GM21423 (cell line): Measurements from ENCODE around the gene HK2.
"Not testable (repeated sequence)": the region's sequence is repeated elsewhere in the genome, so short reads cannot be mapped to it uniquely, and the experiment has no call there.

Source experiments
- ATAC-seq: cut with Tn5 transposase; IDR thresholded peaks from one replicate; pipeline ENCODE4 v1.9.1; 2021; ENCODE audit warnings: mild to moderate bottlenecking, moderate library complexity; ENCODE audit not compliant: unreplicated experiment

HK2 gene

GRCh38 chr2:74893332-74893731 lies 59.4 kb downstream of the HK2 start:
- ATAC-seq = no peak

DNA sequence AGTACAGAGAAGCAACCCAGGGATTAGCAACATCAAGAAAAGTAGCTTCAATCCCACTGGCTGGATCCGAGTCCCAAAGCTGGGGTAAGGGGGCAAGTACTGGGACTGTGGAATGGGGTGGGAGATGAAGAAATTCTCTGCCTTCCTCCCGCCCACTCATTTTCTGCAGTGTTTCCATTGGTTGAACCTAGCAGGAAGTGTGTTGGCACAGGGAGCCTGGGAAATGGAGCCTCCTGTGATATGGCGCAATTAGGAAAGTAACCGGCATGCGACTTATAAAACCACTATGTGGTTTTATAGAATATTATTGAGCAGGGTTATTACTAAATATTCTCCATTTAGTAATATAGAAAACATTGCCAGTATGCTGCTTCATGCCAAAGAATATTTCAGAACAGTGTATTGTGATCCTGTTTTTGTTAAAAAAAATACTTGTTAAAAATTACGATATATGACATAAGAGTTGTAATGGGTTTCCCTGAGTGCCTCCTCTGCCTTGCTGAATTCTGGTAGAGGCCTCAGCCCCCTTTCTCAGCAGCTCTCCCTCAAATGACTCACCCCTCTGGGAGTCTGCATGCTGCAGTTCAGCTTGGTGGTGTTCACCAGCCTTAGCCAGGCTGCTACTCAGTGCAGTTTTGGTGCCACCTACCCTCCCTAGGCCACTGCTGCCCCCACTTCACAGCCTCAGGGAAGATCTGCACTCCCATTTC lies 60.5 kb downstream of the HK2 start:
- ATAC-seq = no peak

DNA sequence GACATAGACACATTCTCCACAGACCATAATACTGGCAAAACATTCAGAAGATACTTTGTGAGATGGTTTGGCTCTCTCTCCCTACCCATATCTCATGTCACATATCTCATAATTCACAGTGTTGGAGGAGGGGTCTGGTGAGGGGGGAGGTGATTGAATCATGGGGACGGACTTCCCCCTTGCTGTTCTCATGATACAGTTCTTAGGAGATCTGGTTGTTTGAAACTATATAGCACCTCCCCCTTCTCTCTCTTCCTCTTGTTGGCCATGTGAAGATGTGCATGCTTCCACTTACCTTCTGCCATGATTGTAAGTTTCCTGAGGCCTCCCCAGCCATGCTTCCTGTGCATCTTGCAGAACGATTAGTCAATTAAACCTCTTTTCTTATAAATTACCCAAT lies 61.1 kb downstream of the HK2 start:
- ATAC-seq = no peak

- ATAC-seq = no peak
Observed at GRCh38 chr2:74896232-74896631, 62.3 kb downstream of the HK2 start.

DNA sequence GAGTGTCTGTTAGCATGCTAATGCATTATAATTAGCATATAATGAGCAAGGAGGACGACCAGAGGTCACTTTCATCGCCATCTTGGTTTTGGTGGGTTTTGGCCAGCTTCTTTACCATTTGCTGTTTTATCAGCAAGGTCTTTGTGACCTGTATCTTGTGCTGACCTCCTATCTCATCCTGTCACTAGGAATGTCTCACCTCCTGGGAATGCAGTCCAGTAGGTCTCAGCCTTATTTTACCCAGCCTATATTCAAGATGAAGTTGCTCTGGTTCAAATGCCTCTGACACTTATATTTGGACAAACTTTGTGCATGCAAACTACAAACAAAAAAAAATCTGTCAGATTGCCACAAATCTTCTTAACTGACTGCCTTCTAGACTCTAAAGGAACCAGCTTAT lies 66.3 kb downstream of the HK2 start:
- ATAC-seq = not testable (repeated sequence)

- ATAC-seq = no peak
Observed at GRCh38 chr2:74902281-74902860, 68.4 kb downstream of the HK2 start.

DNA sequence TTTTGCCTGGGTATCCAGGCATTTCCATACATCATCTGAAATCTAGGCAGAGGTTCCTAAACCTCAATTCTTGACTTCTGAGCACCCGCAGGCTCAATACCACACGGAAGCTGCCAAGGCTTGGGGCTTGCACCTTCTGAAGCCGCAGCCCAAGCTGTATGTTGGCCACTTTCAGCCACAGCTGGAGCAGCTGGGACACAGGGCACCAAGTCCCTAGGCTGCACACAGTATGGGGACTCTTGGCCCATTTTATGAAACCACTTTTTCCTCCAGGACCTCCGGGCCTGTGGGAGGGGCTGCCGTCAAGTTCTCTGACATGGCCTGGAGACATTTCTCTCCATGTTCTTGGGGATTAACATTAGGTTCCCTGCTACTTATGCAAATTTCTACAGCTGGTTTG lies 72.5 kb downstream of the HK2 start:
- ATAC-seq = no peak

DNA sequence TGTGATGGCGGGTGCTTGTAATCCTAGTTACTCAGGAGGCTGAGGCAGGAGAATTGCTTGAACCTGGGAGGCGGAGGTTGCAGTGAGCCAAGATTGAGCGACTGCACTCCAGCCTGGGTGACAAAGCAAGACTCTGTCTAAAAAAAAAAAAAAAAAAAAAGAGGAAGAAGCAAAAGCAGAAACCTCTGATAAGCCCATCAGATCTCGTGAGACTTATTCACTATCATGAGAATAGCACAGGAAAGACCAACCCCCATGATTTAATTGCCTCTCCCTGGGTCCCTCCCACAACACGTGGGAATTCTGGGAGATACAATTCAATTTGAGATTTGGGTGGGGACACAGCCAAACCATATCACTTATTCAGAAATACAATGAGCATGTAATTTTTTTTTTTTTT lies 73.6 kb downstream of the HK2 start:
- not testable (repeated sequence) for ATAC-seq

GRCh38 chr2:74908748-74909444 lies 75.0 kb downstream of the HK2 start:
- ATAC-seq = no peak

GRCh38 chr2:74910245-74910644 lies 76.3 kb downstream of the HK2 start:
- ATAC-seq = no peak

DNA sequence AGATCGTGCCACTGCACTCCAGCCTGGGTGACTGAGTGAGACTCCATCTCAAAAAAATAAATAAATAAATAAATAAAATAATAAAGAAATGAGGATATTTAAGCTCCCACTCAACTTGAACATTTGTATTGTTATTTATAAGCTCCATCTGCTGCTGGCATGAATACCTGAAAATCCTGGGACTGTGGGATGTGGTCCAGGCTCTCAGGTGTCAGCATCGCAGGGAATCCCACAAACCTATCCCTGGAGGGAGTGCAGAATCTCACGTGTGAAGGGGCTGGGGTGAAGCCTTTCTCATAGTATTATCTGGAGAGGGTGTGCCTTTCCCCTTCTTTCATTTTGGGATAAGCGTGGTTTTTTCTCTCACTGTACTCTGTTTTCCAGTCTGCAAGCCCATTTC lies 77.1 kb downstream of the HK2 start:
- ATAC-seq = no peak

- ATAC-seq = no peak
Observed at GRCh38 chr2:74915743-74916142, 81.8 kb downstream of the HK2 start.

DNA sequence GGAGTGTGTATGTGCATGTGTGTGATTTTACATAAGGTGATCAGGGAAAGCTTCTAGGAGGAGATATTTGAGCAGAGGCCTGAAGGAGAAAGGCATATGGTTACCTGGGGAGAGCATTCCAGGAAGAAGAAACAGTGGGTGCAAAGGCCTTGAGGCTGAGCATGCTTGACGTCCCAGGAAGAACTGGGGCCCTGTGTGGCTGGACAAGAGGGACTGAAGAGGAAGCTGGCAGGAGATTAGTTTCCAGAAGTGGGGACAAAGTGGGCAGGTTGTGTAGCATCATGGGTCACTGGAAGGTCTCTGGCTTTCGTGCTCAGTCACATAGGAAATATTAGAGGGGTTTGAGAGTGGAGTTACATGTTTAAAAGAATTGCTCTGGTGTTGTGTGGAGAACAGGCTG lies 82.5 kb downstream of the HK2 start:
- no peak for ATAC-seq

- ATAC-seq = no peak
Observed at GRCh38 chr2:74917702-74918619, 84.0 kb downstream of the HK2 start.

DNA sequence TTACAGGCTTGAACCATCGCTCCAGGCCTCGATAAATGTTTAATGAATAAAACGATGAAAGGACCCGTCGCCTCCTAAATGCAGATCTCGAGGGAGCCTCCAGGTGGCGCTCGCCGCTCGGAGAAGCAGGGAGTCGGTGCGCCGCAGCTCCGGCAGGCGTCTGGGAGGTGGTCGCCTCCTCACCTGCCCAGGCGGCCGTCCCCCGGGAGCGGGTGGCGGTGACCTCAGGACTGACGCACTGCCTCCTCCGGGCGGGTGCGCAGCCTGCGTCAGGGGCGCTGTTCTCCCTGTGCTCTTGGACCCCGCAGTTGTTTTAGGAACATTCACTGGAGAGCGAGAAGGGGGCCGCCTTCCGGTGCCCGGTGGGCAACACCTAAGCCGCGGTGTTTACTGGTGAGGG lies 85.9 kb downstream of the HK2 start:
- no peak for ATAC-seq

- no peak for ATAC-seq
Observed at GRCh38 chr2:74921236-74921736, 87.4 kb downstream of the HK2 start.

DNA sequence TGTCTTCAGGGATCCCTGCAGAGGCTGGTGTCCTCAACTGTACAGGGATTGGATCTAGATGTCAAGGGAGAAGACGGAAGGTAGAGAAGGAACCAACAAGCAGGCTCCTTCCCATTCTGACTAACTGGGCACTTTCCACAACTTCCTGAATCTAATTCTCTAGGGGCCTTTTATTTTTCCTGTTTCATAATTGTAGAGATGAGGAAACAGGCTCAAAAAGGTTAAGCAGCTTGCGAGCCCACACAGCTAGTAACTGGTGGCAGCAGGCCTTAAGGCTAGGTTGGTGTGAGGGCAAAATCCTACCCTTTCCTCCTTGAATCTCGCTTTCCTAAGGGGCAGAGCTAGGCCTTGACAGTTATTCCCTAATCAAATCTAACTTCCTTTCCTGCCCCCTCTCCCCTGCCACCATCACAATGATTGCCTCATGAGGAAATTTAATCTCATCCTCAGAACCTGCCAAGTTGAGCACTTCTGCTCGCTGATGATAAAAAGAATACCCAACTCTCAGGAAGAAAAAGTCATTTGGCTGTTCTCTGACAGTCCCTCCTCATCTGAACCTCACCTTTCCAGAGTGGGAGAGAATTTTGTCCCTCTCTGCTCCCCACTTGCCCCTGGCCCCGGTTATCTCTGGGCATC lies 88.8 kb downstream of the HK2 start:
- ATAC-seq = no peak

- no peak for ATAC-seq
Observed at GRCh38 chr2:74924463-74925265, 90.7 kb downstream of the HK2 start.

GRCh38 chr2:74925361-74925786 lies 91.4 kb downstream of the HK2 start:
- no peak for ATAC-seq

- no peak for ATAC-seq
Observed at GRCh38 chr2:74927621-74928020, 93.7 kb downstream of the HK2 start.
